NOMO-1 (cell line): ENCODE results near the gene TEKTIP1.
"Not testable (repeated sequence)": the region's sequence is repeated elsewhere in the genome, so short reads cannot be mapped to it uniquely, and the experiment has no call there.

Experiments
- DNase-seq, 2 experiments: peaks; one replicate each; lab custom pipeline; 2025; ENCODE audit not compliant: unreplicated experiment in 2 of 2; lab: John Stamatoyannopoulos, UW

TEKTIP1 gene

GRCh38 chr19:3555653-3556422, 16.9 kb downstream of the TEKTIP1 start:
- DNase-seq, result no peak

- DNase-seq, result no peak
Observed at GRCh38 chr19:3556423-3556977, 17.5 kb downstream of the TEKTIP1 start.

DNA sequence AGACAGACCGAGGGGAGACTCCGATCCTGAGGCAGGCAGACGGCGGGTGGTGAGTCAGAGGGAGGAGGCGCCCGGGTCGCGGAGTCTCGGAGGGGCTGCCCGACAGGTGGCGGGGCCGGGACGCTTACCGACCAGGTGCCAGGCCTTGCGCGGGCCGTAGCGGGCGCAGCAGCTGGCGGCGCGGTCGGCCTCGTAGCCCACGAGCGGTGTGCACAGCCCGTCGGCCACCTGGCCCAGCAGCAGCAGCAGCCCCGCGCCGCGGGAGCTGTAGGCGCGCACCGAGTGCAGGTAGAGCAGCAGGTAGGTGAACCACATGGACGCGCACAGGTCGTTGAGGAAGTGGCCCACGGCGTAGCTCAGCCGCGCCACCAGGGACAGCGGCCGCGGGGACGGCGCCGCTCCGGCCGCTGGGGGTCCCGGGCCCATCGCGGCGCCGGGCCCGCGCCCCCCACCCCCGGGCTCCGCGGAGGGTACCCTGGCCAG, 18.0 kb downstream of the TEKTIP1 start:
- DNase-seq, result peak in 1 of 2 experiments; percentile 24

DNA sequence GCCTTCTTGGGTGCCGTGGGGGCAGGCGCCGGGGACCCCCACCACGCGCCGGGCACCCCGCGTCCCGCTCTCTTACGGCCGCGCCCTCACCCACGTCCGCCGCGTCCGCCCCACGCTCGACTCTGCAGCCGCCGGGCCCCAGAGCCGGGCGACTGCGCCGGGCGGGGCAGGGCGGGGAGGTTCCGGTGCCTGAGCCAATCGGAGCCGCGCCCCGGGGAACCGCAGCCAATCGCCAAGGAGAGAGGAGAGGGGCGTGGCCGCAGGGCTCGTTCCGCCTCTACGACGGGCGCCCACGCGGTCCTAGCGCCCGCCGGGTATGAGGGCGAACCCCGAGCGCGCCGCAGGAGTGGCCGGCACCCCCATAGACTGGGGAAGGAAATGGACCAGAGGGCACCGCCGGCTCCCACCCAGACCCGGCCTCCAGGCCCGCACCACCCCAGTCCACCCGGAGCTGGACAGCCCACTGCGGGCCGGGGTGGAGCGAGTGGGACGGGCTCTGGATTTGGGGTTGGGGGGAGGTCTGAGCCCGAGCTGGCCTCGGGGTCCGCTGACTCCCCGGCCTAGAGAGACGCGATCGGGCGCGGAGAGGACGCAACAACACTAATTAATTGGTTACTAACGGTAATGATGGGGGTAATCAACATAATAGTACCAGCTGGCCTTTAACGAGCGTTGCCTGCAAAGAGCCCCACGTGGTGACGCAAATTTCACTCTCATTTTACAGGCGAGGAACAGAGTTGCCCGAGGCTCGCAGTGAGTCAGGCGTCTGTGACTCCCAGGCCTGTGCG, 18.7 kb downstream of the TEKTIP1 start, which contains the start of gene MFSD12:
TSS of gene MFSD12 (minus strand) at position 126 of the 788 bp plus-strand sequence. CDS start 183 bp downstream, outside the sequence.
- peak; percentile 94 to 95 for DNase-seq

DNA sequence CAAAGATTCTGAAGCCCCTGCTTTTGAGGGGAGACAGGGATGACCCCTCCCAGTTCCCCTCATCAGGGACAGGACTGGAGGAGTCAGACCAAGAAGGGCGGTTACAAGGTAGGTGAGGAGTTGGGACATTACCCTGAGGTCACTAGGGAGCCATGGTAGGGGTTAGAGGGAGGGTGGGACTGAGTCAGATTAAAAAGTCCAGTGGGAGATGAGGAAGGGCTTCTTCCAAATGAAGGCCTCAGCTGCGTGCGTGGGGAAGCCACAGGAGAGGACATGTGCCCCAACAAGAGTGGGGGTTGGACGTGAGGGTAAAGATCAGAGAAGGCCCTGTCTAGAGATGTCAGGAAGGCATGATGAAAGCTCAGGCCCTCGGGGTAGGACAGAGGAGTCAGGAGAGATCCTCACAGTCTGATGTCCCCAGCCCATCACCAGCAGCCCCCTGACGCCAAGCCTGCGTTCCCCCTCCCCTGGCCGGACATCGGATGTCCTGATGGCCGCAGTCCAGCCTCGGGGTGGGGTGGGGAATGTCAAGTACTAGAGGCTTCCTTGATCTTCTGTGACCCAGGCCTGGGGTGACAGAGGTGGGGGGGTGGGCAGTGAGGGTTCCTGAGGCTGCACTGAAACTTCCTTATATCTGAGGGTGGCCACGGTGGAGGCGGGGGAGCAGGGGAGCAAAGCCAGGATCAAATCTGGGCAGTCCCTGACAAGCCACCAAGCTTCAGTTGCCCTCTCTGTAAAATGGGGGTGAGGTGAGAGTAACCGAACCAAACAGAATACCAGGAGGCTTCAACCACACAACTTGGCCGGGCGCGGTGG, 24.9 kb downstream of the TEKTIP1 start:
- no peak for DNase-seq

DNA sequence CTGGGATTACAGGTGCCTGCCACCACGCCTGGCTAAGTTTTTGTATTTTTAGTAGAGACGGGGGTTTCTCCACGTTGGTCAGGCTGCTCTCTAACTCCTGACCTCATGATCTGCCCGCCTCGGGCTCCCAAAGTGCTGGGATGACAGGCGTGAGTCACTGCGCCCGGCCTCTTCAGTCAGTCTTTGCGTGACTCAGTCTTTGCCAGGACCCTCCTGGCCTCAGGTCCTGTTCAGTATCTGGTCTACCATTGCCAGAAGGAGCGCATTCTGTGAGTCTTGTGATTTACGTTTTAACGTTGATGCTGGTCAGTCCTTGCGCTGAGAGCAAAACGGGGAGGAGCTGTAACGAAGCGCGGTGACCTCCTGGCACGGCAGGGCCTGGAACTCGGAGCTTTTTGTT, 26.2 kb downstream of the TEKTIP1 start:
- no peak for DNase-seq

GRCh38 chr19:3570042-3570441, 31.1 kb downstream of the TEKTIP1 start:
- DNase-seq, result not testable (repeated sequence)

- no peak for DNase-seq
Observed at GRCh38 chr19:3570606-3571011, 31.6 kb downstream of the TEKTIP1 start.

- DNase-seq, result peak; percentile 99
Observed at GRCh38 chr19:3572132-3572854, 33.3 kb downstream of the TEKTIP1 start.

- no peak for DNase-seq
Observed at GRCh38 chr19:3572855-3573161, 33.8 kb downstream of the TEKTIP1 start, which contains the start of gene HMG20B. TSS of gene HMG20B (plus strand) at chr19:3572944. CDS start at chr19:3573310, 366 bp downstream.

DNA sequence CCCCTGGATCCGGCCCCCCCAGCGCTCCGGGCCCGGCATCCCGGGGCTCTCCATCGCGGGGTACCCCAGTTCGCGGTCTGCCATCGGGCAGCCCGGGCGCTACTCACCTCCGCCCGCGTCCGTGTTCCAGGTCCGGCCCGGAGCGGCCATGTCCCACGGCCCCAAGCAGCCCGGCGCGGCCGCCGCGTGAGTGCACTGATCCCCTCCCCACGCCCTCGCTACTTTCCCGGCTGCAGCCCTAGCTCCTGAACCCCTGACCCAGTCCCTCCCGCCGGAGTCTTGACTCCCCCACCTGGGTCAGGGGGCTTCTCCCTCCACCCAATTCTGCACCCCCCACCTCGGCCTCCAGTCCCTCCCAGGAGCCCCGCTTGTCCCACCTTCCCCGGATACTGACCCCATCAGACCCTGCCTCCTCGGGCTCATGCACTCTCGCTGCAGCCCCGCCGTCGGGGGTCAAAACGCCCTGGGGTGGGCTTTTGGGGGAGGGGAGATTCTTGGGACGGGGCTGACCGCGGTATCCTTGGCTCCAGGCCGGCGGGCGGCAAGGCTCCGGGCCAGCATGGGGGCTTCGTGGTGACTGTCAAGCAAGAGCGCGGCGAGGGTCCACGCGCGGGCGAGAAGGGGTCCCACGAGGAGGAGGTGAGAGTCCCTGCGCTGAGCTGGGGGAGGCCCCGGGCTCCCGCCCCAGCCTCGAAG, 34.3 kb downstream of the TEKTIP1 start:
- DNase-seq, result no peak

DNA sequence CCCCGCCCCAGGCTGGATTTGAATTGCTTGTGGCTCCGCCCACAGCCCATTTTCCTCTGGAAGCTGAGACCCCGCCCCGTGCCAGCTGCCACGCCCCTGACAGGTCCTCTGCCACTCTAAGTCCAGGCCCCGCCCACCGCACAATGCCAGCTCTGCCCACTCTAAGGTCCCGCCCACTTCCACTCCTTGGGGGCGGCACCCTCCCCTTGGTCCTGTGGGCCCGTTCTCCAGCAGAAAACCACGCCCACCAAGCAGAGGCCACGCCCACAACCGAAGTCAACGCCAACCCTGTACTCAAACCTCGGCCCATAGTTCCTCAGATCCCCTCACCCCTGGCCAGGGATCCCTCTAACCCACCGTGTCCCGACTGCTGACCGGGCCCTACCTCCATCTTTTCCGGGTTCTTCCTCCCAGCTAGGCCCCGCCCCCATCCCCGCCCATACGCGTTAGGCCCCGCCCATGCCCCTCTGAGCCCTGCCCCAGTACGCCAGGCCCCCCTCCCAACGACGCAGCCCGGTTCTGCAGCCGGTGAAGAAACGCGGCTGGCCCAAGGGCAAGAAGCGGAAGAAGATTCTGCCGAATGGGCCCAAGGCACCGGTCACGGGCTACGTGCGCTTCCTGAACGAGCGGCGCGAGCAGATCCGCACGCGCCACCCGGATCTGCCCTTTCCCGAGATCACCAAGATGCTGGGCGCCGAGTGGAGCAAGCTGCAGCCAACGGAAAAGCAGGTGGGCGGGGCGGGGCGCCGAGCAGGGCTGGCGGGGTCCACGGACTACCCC, 35.1 kb downstream of the TEKTIP1 start:
- peak; percentile 83 to 90 for DNase-seq

- DNase-seq, result no peak
Observed at GRCh38 chr19:3575260-3575741, 36.3 kb downstream of the TEKTIP1 start.

- DNase-seq, result no peak
Observed at GRCh38 chr19:3575949-3576673, 37.1 kb downstream of the TEKTIP1 start.

DNA sequence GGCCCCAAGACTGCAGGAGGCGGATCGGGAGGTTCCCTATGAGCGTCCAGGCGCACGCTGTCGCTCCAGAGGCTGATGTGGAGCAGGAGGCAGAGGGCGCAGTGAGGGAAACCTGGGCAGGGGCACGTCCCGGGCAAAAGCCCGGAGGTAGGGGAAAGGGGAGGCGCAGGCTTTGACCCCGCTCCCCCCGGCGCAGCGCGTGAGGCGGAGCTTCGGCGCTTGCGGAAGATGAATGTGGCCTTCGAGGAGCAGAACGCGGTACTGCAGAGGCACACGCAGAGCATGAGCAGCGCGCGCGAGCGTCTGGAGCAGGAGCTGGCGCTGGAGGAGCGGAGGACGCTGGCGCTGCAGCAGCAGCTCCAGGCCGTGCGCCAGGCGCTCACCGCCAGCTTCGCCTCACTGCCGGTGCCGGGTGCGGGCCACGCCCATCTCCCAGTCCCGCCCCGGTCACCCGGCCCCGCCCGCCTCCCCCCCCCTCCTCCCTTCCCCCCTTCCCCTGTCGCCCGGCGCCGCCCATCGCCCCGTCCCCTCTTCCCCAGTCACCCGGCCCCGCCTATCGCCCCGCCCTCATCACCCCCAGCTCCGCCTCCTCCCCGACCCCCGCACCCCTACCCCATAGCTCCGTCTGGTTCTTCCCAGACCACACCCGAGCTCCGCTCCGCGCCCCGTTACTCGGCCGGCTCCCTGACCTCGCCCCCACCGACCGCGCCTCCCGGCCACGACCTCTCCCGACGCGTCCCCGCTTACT, 37.9 kb downstream of the TEKTIP1 start:
- DNase-seq, result no peak

- no peak for DNase-seq
Observed at GRCh38 chr19:3577723-3578344, 38.9 kb downstream of the TEKTIP1 start.

GRCh38 chr19:3578390-3578789, 39.4 kb downstream of the TEKTIP1 start:
- no peak for DNase-seq
